Daoy (cell line): ENCODE measurements around the gene PLAC1. TPM values are rescaled to one million over a fixed set of nuclear protein-coding genes. Genes with fewer than 3 reads are reported as not detected.

Source experiments
- DNase-seq: peaks from one replicate; pipeline ENCODE4 v3.0.0-alpha.2; 2015; ENCODE audit warnings: low read depth
- total RNA-seq: library from RNA; depleted of rRNA; stranded (reverse); fragments of >200 nt; shearing (Covaris generic); gene quantifications from 2 replicates; pipeline ENCODE4 v1.2.3, GENCODE V29; 2014

The PLAC1 gene
- total RNA-seq, 1 experiment from 2014 or later: not detected

DNA sequence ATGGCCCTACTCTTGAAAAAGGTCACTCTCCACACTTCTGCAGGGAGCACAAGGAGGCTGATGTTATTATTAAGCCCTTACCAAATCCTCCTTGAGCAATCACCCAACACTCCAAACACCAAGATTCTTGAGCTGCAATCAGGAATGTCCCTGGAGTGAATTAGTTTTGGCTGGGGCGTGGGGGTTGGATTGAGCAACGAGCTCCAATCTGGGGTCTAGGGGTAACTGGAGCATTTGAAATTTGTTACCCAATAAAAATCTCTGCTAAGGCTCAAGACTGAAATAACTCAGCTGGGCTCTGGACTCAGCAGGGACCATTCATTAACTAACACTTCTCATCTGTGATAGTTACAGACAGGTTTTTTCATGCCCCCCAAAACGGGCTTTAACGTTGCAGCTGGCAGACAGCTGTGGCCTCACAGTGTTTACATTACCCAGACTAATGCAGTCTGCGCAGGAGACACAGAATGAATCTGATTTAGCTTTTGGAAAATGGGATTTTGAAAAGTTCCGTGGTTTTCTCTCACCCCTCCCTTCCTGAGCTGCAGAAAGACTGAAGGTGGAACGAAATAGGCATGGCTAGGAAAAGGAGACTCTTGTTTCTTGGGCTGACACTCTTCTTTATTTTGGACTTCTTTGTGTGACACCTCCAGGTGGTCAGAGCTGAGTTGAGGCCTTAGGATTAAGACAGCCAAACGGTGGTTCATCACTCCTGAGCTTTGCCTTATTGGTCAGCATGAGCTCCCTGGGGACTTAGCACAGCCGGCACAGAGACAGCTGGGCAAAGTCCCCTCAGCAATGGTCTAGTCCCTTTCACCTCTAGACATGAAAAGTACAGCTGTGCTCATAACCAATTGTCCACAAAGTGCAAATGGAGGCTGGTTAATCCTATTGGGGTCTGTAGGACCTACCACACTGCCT lies 26.6 kb downstream of the PLAC1 start:
- DNase-seq: no peak

- no peak for DNase-seq
These were observed 29.6 kb downstream of the PLAC1 start for GRCh38 chrX:134628663-134629062.

DNA sequence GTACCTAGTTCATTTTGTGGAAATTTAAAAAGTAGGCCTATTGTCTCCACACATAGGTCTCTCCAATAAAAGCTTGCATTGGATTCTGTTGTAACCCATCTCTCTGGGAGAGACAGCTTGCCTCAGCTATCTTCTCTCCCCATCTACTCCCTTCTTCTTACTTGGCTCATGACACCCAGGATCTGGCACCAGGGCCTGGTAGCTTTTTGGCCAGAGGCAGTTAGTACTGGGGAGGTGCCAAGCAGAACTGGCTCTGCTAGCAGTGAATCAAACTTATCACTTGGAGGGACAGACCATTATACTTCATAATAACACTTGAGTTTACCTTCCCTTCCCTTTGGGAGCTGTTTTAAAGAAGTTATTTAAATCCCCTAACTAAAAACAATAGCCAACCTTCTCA lies 31.8 kb downstream of the PLAC1 start:
- no peak for DNase-seq

- no peak for DNase-seq
These were observed 33.0 kb downstream of the PLAC1 start for GRCh38 chrX:134625315-134625718.

DNA sequence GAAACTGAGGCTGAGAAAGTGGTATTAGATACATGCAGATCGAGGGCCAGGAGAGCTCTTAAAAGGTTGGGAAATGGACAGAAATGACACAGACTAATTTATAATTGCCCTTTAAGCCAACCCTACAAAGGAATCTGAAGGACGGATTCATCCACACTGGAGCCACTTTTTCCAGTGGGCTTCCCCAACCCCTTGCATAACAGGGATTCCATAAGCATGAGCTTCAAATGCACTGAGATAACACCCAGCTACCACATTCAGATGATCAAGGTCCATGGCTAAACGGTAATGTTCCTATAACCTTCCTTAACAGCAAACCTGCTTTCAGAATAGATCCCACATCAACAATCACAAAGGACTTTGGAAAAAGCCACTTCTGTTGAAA lies 34.2 kb downstream of the PLAC1 start:
- no peak for DNase-seq

DNA sequence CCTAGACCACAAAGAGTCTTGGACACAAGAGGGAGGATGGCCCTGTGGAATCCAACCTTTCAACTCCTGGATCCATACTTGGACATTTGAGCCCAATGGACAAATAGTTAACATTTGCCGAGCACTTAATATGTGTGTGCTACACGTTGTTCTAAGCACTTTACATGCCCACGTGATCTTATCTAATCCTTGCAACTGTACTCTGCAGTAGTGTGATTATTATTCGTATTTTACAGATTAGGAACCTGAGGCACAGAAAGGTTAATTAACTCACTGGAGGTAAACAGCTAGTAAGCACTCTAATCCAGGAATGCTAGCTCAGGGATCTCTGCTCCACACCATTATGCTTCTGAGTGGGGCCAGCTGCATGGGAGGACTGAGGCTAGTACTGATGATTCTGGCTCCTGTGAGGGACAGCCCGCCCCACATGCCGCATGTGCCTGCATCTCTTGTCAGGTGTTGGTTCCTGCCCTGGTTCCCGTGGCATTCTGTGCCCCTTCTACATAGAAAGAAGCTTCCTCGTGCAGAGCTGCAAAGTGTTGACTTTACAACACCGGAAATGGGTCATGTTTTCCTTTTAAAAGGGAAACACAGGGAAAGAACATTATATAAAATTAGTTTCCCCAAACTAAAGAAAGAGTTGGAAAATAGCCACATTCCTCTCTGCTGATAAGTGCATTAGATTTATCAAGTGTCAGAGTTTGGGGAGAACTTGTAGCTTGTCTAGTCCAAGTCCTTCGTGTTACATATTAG lies 34.8 kb downstream of the PLAC1 start:
- no peak for DNase-seq

GRCh38 chrX:134622813-134623185 lies 35.5 kb downstream of the PLAC1 start:
- peak; percentile 14 for DNase-seq

DNA sequence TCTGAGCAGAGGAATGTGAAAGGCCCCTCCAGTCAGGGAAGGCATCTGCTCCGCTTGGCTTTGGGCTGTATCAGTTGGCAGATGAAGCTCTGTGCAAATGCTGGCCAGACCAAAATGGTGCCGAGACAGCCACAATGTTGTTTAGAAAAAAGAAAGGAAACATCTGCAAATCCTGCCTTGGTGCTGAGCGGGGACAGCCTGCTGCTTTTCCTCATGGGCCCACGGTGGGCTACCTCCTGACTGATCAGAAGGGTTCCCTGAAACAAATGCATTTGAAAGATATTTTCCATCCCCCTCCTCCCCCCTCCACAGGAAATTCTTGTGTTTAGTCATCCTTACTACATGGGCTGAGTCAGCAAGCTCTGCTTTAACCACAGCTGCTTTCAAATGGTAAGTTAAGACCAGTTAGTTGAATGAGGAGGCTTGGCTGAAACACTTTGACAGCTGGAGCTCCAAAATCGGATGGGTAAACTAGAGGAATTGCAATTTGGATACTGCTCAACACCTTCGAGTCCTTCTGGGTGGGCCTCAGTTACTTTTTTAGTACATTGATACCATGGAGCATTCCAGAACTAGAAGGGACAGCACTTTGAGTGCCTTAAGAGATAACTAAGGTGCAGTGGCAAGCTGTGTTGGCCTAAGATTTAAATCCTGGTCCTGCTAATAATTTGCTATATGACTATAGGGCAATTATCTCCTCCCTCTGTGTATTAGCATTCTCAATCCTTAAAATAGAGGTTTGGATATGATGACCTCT lies 36.0 kb downstream of the PLAC1 start:
- DNase-seq: peak; percentile 73

GRCh38 chrX:134619838-134620237 lies 38.4 kb downstream of the PLAC1 start:
- DNase-seq: no peak

GRCh38 chrX:134613396-134613795 lies 44.9 kb downstream of the PLAC1 start:
- DNase-seq: no peak

DNA sequence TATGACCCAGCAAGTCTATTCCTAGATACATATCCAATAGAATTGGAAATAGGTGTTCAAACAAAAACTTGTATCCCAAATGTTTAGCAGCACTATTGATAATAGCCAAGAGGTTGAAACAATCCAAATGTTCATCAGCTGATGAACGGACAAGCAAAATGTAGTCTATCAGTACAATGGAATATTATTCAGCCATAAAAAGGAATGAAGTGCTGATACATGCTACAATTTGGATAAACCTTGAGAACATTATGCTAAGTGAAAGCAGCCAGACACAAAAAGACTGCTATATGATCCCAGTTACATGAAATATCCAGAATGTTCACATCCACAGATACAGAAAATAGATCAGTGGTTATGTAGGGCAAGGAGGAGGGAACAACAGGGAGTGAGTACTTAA lies 50.1 kb downstream of the PLAC1 start:
- DNase-seq: no peak

DNA sequence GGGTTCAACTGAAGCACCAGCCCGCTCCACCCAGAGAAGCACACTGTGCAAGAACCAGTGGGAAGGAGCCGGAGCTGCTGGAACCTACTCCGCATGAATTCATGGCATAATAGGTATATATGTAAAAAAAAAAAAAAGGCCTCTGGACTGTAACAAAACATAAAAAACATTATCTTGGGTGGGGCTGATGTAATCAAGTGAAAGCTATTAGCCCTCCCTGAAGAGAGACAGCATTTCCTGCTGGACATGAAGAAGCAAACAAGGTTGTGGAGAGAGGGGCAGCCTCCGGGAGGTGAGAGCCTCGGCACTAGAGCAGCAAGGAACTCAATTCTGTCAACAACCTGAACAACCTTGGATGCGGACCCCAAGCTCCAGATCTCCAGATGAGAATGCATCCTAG lies 50.7 kb downstream of the PLAC1 start:
- no peak for DNase-seq

DNA sequence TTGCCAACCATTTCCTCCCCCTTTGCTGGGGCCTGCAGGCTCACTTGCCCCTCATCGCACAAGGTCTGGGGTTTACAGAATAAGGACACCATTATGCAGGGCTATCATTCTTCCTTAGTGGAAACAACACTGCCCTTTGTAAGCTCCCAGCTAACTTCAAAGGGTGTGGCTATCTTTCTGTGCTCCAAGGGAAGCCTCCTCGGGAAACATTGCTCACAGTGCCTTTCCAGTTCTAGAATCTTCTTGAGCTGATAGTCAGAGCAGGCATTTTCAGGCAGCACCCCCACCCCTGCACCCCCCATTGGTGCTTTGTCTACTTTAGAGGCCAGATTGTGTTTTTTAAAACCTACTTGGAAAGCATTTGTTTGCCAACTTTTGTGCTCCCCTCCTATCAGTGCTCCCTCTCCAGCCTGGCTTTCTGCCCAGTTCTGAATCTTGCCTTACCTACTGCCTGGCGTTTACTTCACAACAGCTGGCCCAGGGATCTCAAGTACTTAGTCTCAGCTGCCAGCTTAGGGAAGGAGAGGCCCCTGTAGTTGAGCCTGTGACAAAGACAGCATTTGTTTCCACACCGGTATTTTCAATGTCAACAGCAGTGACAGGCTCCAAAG lies 53.5 kb downstream of the PLAC1 start:
- DNase-seq: peak; percentile 42

DNA sequence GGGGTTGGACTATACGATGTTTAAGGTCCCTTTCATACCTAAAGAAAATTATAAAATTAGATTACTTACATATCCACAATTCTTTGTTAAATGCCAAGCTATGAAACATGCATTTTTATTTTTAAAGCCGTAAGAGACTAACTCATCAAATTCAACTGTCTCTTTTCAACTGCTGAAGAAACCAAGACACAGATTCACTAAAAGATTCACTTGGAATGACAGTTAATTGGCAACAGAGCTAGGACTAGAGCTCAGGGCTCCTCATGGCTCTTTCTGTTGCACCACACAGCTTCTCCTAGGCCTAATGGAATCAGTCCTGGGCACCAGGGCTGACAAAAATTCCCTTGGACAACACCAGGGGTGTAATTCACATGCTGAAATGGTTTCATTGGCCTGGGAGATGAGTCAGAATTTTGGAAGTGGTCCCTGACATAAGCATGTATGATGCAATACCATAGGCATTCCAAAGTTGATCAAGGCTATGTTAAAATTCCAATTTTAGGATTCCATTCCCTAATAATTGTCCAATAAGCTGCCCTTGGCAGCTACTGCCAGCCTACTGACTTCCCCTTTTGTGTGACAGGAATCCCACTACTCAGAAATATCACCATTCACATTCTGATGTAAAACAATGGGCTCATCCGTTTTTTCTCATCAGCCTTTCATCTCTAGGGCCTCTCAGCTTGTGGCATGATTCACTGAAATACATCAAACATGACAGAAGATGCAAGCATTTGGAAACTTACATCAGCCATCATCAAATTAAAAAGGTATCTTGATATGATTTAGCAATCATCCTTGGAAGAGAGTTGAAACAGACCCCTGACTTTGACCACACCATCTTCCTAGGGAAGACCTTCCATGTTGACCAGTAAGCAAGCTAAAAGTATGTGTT lies 54.2 kb downstream of the PLAC1 start:
- peak; percentile 72 for DNase-seq

DNA sequence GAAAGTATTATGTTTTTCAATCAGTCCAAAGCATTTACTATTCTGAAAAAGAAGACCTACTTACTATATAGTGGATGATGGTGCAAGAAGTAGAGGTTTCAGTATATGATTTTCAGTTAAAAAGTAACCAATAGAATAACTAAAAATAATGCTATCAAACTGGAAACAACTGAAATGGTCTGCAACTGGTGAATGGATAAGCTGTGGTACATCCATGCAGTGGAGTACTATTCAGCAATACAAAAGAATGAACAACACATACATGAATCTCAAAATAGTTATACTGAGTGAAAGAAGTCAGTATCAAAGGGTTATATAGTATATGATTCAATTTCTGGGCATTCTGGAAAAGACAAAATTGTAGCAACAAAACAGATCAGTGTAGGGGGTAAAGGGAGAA lies 55.9 kb downstream of the PLAC1 start:
- no peak for DNase-seq

GRCh38 chrX:134601240-134601765 lies 57.0 kb downstream of the PLAC1 start:
- DNase-seq: peak; percentile 12

DNA sequence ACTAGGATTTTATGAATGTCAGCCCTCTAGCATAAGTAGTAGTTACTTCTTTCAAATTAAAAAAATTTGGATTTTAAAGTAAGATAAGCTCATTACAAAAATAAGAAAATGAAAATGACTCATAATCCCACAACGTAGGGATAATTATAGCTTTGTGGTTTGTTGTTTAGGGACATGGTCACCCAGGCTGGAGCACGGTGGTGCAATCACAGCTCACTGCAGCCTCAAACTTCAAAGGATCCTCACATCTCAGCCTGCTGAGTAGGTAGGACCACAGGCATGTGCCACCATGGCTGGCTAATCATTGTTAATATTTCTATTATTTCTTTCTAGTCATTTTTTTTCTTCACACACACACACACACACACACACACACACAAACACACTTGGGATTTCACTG lies 57.6 kb downstream of the PLAC1 start:
- DNase-seq: peak; percentile 37

DNA sequence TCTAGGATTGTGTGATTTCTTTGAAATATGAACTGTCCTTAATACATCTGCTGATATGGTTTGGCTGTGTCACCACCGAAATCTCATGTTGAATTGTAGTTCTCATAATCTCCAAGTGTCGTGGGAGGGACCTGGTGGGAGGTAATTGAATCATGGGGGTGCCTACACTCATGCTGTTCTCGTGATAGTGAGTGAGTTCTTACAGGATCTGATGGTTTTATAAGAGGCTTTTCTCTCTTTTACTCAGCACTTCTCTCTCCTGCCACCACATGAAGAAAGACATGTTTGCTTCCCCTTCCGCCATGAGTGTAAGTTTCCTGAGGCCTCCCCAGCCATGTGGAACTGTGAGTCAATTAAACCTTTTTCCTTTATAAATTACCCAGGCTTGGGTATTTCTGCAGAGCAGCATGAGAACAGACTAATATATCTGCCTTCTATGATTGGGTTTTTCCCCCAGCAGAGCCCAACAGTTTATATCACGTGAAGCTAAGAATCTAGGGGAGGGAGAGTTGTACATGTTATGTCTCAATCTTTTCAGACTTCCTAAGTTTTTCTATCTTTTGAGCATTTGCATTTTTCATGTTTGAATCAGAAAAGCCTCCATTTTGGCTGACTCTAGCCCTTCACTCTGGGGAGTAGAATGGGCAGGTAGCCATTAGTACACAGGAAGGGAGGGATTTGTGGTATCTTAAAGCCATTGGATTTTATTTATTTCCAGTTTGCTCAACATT lies 58.9 kb downstream of the PLAC1 start:
- DNase-seq: no peak

GRCh38 chrX:134592303-134592702 lies 66.0 kb downstream of the PLAC1 start:
- no peak for DNase-seq

GRCh38 chrX:134591502-134591901 lies 66.8 kb downstream of the PLAC1 start:
- DNase-seq: no peak
